HepG2 (cell line): ENCODE data around the gene RGPD5.
"Not testable (repeated sequence)": the region's sequence is repeated elsewhere in the genome, so short reads cannot be mapped to it uniquely, and the experiment has no call there.

Experiments used
- ARNTL ChIP-seq: sonication (generic); formaldehyde crosslinking; IDR thresholded peaks from 2 replicates; pipeline ENCODE4 v1.4.0; 2020; ENCODE audit warnings: mild to moderate bottlenecking, missing genetic modification reagents
- GABPA ChIP-seq, 2 experiments: IDR thresholded peaks; 2 replicates each; pipeline ENCODE4 v1.6.1; 2011 to 2016; ENCODE audit warnings: low read depth in 2 of 2, low read length in 1 of 2, missing biosample characterization in 1 of 2, missing genetic modification characterization in 1 of 2
- HMG20B ChIP-seq: conservative IDR thresholded peaks from 2 replicates; pipeline ENCODE4 v1.6.1; 2016; ENCODE audit warnings: missing genetic modification reagents, missing compliant biosample characterization
- MTA3 ChIP-seq: sonication (generic); formaldehyde crosslinking; IDR thresholded peaks from 2 replicates; pipeline ENCODE4 v1.4.0; 2020; ENCODE audit warnings: missing genetic modification reagents
- NR2C2 ChIP-seq: sonication (generic); formaldehyde crosslinking; IDR thresholded peaks from 2 replicates; pipeline ENCODE4 v1.4.0; 2020; ENCODE audit warnings: missing genetic modification reagents, mild to moderate bottlenecking, moderate library complexity, borderline replicate concordance
- PHB2 ChIP-seq: fragments of 450-650 bp; IDR thresholded peaks from 2 replicates; pipeline ENCODE4 v1.6.1; 2018; ENCODE audit not compliant: partially characterized antibody
- PRDM10 ChIP-seq: sonication (generic); formaldehyde crosslinking; IDR thresholded peaks from 2 replicates; pipeline ENCODE4 v1.4.0; 2020; ENCODE audit warnings: low read depth, missing genetic modification reagents
- ZNF644 ChIP-seq: IDR thresholded peaks from 2 replicates; pipeline ENCODE4 v1.6.1; 2016; ENCODE audit warnings: low read depth
- TF ChIP-seq, protein P1 (sequence below): sonication (generic); formaldehyde crosslinking; IDR thresholded peaks from 2 replicates; pipeline ENCODE4 v1.5.0; 2020; ENCODE audit warnings: missing genetic modification reagents

- not testable (repeated sequence) for TF ChIP-seq ZNF644 (CRISPR knock-in tag); PHB2; ARNTL (CRISPR knock-in tag); PRDM10 (CRISPR knock-in tag); HMG20B (CRISPR knock-in tag); NR2C2 (CRISPR knock-in tag); GABPA (IDR thresholded peaks at IDR 0.05; ENCODE audit: low read depth, low read length); GABPA (CRISPR knock-in tag; IDR thresholded peaks at IDR 0.05; ENCODE audit: low read depth); MTA3
- TF ChIP-seq, protein P1, sequence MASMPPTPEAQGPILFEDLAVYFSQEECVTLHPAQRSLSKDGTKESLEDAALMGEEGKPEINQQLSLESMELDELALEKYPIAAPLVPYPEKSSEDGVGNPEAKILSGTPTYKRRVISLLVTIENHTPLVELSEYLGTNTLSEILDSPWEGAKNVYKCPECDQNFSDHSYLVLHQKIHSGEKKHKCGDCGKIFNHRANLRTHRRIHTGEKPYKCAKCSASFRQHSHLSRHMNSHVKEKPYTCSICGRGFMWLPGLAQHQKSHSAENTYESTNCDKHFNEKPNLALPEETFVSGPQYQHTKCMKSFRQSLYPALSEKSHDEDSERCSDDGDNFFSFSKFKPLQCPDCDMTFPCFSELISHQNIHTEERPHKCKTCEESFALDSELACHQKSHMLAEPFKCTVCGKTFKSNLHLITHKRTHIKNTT (CRISPR knock-in tag) = not testable (repeated sequence)
These were observed 33.7 kb upstream of the RGPD5 start for GRCh38 chr2:109760265-109761042.
